Stomach (tissue), 4 donors: ENCODE results near the gene CBLIF.

ENCODE experiments used
- CTCF ChIP-seq, 7 experiments: fragments of 450-650 bp in 4 of 7; fragments of 200-600 bp in 3 of 7; sonication (generic) in 3 of 7; IDR thresholded peaks; one replicate each; pipeline ENCODE4 v1.5.1; 2016 to 2019; ENCODE audit warnings: antibody characterized with exemption in 7 of 7, control low read depth in 2 of 7, mild to moderate bottlenecking in 1 of 7
- EP300 ChIP-seq: sonication (generic); formaldehyde crosslinking; IDR thresholded peaks from one replicate; pipeline ENCODE4 v1.6.1; 2017; ENCODE audit warnings: antibody characterized with exemption
- POLR2AphosphoS5 ChIP-seq, 3 donors: sonication (generic); formaldehyde crosslinking; IDR thresholded peaks; one replicate each; pipeline ENCODE4 v1.6.1; 2016; ENCODE audit warnings: antibody characterized with exemption in 3 of 3

GRCh38 chr11:59801981-59802638, 43.2 kb downstream of the CBLIF start:
- TF ChIP-seq POLR2AphosphoS5 (IDR thresholded peaks at IDR 0.05) (no peak), CTCF (IDR thresholded peaks at IDR 0.05) (no peak), EP300 (no peak)
